ENCODE measurements around the gene OSBPL3.

DNA sequence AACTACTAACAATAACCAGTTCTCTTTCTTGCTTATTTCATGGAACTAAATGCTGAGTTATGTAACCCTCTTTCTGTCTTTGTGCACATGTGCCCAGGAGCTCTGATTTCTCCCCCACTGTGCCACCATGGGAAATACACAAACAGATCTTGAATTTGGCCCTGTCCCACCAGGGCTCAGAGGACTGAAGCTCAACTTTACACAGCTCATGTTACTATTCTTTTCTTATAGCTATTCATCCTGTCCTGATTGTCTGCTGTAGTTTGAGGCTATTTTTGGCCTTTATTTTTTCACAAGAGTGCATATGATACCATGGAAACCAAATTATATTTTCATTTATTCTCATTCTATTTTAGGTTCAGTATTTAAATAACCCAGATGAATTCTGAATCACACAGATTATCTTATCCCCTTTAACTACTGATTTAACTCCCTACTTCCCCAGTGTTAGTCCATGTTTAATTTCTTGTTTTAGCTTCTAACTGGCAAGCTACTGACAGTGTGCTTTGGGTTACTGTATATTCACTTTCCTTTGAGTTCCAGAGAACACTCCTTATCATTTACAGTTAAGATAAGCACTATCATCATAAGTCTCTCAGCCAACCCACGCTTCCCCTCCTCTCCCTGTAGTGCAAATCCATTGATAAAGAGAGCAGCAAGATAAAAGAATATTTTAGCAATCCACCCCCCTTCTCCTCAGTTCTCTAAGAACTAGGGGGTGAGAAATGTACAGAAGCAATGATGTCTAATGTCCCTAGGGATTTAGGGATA is 150.9 kb downstream of the OSBPL3 start:
- TF ChIP-seq CTCF (IDR thresholded peaks at IDR 0.05) (no peak), POLR2A (IDR thresholded peaks at IDR 0.05) (no peak)

All from body of pancreas (tissue), 4 donors.